Ascending aorta (tissue), 2 donors: ENCODE measurements around the gene PMM2. TPM values are rescaled to one million over a fixed set of nuclear protein-coding genes. Genes with fewer than 3 reads are reported as not detected.

Experiments used
- DNase-seq, 2 donors: peaks; one replicate each; pipeline ENCODE4 v3.0.0-alpha.2; 2019; ENCODE audit warnings: low spot score in 2 of 2
- H3K27ac ChIP-seq, 2 donors: fragments of 200-600 bp; sonication (generic); one replicate each; pipeline ENCODE4 v1.5.1; 2016 to 2017; ENCODE audit warnings: mild to moderate bottlenecking in 1 of 2
- H3K27me3 ChIP-seq: fragments of 200-600 bp; sonication (generic); one replicate; pipeline ENCODE4 v1.5.1; 2017
- H3K36me3 ChIP-seq, 2 donors: fragments of 200-600 bp; sonication (generic); one replicate each; pipeline ENCODE4 v1.5.1; 2016
- H3K4me1 ChIP-seq, 2 donors: fragments of 200-600 bp; sonication (generic); one replicate each; pipeline ENCODE4 v1.5.1; 2016 to 2017; ENCODE audit warnings: mild to moderate bottlenecking in 1 of 2
- H3K4me3 ChIP-seq, 2 donors: fragments of 200-600 bp; sonication (generic); one replicate each; pipeline ENCODE4 v1.5.1; 2016 to 2017; ENCODE audit warnings: mild to moderate bottlenecking in 1 of 2
- H3K9me3 ChIP-seq, 2 donors: fragments of 200-600 bp; sonication (generic); one replicate each; pipeline ENCODE4 v1.5.1; 2016
- intact Hi-C: fragments of 100-400 bp; cut with DNase I; formaldehyde crosslinking; loops from one replicate; pipeline ENCODE4 v1.15.1; 2023
- total RNA-seq: library from RNA; depleted of rRNA; stranded (reverse); fragments of >200 nt; gene quantifications from one replicate; pipeline ENCODE4 v1.1.0, GENCODE V29; 2016
- TF ChIP-seq, protein P1 (sequence below), 3 experiments: fragments of 200-600 bp in 2 of 3; fragments of 450-650 bp in 1 of 3; sonication (generic) in 2 of 3; IDR thresholded peaks; one replicate each; pipeline ENCODE4 v1.5.1; 2016 to 2019; ENCODE audit warnings: antibody characterized with exemption in 3 of 3, mild to moderate bottlenecking in 1 of 3, moderate library complexity in 1 of 3

The PMM2 gene
- total RNA-seq, 1 donor from 2014 or later = 17.9 TPM

GRCh38 chr16:8886593-8887430 lies 89.2 kb downstream of the PMM2 start:
- Histone ChIP-seq H3K4me1 (peaks cover 0 to 7% of the 10 kb centered on the region in 2 donors), H3K27ac (no peak overlapping the region), H3K27me3 (no peaks in the 10 kb centered on the region), H3K36me3 (peaks cover 22 to 23% of the 10 kb centered on the region in 2 donors), H3K4me3 (no peak overlapping the region), H3K9me3 (no peaks in the 10 kb centered on the region)
- TF ChIP-seq, protein P1, sequence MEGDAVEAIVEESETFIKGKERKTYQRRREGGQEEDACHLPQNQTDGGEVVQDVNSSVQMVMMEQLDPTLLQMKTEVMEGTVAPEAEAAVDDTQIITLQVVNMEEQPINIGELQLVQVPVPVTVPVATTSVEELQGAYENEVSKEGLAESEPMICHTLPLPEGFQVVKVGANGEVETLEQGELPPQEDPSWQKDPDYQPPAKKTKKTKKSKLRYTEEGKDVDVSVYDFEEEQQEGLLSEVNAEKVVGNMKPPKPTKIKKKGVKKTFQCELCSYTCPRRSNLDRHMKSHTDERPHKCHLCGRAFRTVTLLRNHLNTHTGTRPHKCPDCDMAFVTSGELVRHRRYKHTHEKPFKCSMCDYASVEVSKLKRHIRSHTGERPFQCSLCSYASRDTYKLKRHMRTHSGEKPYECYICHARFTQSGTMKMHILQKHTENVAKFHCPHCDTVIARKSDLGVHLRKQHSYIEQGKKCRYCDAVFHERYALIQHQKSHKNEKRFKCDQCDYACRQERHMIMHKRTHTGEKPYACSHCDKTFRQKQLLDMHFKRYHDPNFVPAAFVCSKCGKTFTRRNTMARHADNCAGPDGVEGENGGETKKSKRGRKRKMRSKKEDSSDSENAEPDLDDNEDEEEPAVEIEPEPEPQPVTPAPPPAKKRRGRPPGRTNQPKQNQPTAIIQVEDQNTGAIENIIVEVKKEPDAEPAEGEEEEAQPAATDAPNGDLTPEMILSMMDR (IDR thresholded peaks at IDR 0.05) = no peak
- intact Hi-C loops = loop anchor here (5.0 kb wide), 1 partner anchor 75 kb away; the partner anchor contains the start of gene USP7
- no peak for DNase-seq

DNA sequence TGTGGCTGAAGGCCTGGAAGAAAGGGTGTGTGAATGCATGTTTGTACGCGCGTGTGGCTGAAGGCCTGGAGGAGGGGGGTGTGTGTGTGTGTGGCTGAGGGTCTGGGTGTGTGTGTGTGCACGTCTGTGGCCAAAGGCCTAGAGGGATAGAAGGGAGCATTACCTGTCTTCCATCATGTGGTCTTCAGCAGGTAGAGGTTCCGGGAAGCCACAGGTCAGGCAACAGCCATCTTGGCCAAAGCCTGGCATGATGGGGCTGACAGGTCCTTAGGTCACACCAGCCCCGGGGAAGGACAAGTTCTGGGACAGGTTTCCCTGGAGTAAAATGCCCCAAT lies 89.8 kb downstream of the PMM2 start:
- H3K36me3 ChIP-seq = peaks cover 24 to 28% of the 10 kb centered on the region in 2 donors
- H3K4me1 ChIP-seq = peaks cover 0 to 7% of the 10 kb centered on the region in 2 donors
- H3K27ac ChIP-seq = no peak overlapping the region
- no peak for DNase-seq
- intact Hi-C loops = loop anchor here (5.0 kb wide), 1 partner anchor 75 kb away; the partner anchor contains the start of gene USP7
- TF ChIP-seq, protein P1 (IDR thresholded peaks at IDR 0.05) = no peak
- H3K9me3 ChIP-seq = no peaks in the 10 kb centered on the region
- H3K27me3 ChIP-seq = no peaks in the 10 kb centered on the region
- no peak overlapping the region for H3K4me3 ChIP-seq

DNA sequence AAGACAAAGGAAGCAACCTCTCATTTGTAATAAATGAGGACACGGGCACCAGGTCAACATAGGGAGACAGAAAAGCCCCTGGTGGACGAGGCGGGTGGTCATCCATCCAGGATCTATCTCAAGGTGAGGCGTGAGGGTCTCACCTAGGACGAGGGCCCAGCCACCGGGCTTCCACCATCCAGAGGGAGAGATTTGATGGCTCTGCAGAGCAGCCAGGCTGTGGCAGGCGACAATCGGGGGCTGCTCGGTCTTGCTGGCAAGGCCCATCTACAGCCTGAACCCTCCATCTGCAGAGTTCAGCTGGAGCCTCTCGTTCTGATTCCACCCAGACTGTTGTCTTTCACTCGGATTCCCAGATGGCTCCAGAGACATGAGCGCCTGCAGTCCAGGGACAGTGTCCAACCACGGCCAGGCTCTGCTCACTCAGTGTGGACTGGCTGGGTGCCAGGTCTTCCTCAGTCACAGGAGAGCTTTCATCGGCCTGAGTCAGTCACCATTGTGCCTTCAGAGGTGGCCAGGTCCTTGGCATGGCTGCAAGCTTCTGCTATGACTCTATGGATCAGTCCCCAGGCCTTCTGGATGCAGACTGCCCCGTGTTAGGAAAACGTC lies 90.4 kb downstream of the PMM2 start:
- TF ChIP-seq, protein P1 (IDR thresholded peaks at IDR 0.05) = no peak
- Histone ChIP-seq H3K4me3 (no peak overlapping the region), H3K27ac (no peak overlapping the region), H3K4me1 (peaks cover 0 to 7% of the 10 kb centered on the region in 2 donors), H3K9me3 (no peaks in the 10 kb centered on the region), H3K36me3 (peaks cover 27 to 32% of the 10 kb centered on the region in 2 donors), H3K27me3 (no peaks in the 10 kb centered on the region)
- intact Hi-C loops = loop anchor here (5.0 kb wide), 1 partner anchor 74 kb away; the partner anchor contains the start of gene USP7
- no peak for DNase-seq

DNA sequence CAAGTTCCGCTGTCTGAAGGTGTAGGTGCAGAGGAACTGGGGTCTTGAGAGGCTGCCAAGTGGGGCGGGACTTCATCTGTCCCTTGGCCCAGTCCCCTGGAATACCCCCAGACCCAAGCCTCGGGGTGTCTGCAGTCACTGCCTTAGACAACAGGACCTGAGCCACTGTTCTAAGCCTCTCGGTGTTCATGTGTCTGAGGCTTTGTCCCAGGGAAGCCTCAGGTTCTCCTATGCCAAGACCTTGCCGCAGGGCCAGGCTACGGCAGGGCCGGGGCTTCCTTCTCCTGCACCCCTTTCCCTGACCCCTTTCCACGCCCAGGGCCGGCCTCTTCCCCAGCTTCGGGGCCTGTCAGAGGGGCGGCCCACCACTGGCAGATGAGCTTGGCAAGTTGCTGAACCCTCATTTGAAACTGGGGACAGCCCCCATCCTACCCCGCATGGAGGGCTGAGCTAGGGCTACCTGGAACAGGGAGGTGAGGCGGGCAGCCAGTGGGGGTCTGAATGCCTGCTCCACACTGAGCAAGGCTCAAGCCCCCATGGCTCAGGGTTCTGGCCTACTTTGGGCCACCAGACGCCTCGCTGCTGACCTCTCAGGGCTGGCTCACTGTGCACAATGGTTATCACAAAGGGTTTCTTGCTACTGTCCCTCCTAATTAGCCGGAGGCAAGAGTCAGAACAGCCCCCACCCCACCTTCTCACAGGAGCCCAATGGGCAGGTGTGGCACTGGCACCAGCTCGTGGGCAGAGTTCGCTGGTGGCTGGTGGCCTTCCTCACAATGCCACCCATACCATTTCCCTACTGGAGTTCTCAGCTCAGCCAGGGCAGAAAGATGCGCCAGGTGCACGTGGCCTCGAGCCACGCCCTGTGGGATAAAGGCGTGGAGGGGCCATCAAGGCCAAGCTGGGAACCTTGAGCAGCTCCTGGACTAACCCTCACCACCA lies 91.6 kb downstream of the PMM2 start:
- no peaks in the 10 kb centered on the region for H3K9me3 ChIP-seq
- DNase-seq = no peak
- intact Hi-C loops = loop anchor here (5.0 kb wide), 1 partner anchor 73 kb away; the partner anchor contains the start of gene USP7
- no peaks in the 10 kb centered on the region for H3K27me3 ChIP-seq
- H3K27ac ChIP-seq = no peak overlapping the region
- H3K36me3 ChIP-seq = peaks cover 32 to 43% of the 10 kb centered on the region in 2 donors
- peaks cover 0 to 7% of the 10 kb centered on the region in 2 donors for H3K4me1 ChIP-seq
- TF ChIP-seq, protein P1 (IDR thresholded peaks at IDR 0.05) = no peak
- H3K4me3 ChIP-seq = no peak overlapping the region

GRCh38 chr16:8889893-8890548 lies 92.4 kb downstream of the PMM2 start:
- Histone ChIP-seq H3K4me1 (peaks cover 0 to 7% of the 10 kb centered on the region in 2 donors), H3K9me3 (no peaks in the 10 kb centered on the region), H3K4me3 (no peak overlapping the region), H3K27ac (no peak overlapping the region), H3K36me3 (peaks cover 40 to 51% of the 10 kb centered on the region in 2 donors), H3K27me3 (no peaks in the 10 kb centered on the region)
- no peak for DNase-seq
- TF ChIP-seq, protein P1 (IDR thresholded peaks at IDR 0.05) = no peak
- intact Hi-C loops = loop anchor here (5.0 kb wide), 1 partner anchor 72 kb away; the partner anchor contains the start of gene USP7
